Peyer's patch (tissue), 4 donors: ENCODE measurements around the gene SPATA31E1. TPM values are rescaled to one million over a fixed set of nuclear protein-coding genes. Genes with fewer than 3 reads are reported as not detected.

Experiments
- DNase-seq, 3 donors: peaks; one replicate each; pipeline ENCODE4 v3.0.0-alpha.2; 2017 to 2019
- H3K27ac ChIP-seq, 4 donors: fragments of 200-600 bp; sonication (generic); one replicate each; pipeline ENCODE4 v1.5.1; 2016 to 2019
- H3K27me3 ChIP-seq, 2 donors: fragments of 200-600 bp; sonication (generic); one replicate each; pipeline ENCODE4 v1.5.1; 2019
- H3K36me3 ChIP-seq, 3 donors: fragments of 200-600 bp; sonication (generic); one replicate each; pipeline ENCODE4 v1.5.1; 2016 to 2019
- H3K4me1 ChIP-seq, 4 donors: fragments of 200-600 bp; sonication (generic); one replicate each; pipeline ENCODE4 v1.5.1; 2016 to 2019
- H3K4me3 ChIP-seq, 4 donors: fragments of 200-600 bp; sonication (generic); 1 replicate in 3 of 4; 2 replicates in 1 of 4; pipeline ENCODE4 v1.5.1; 2016 to 2019; ENCODE audit warnings: mild to moderate bottlenecking in 1 of 4
- H3K9me3 ChIP-seq, 4 donors: fragments of 200-600 bp; sonication (generic); one replicate each; pipeline ENCODE4 v1.5.1; 2016 to 2019; ENCODE audit warnings: mild to moderate bottlenecking in 1 of 4
- POLR2A ChIP-seq, 2 donors: fragments of 450-650 bp; IDR thresholded peaks; one replicate each; pipeline ENCODE4 v1.5.1; 2017; ENCODE audit warnings: antibody characterized with exemption in 2 of 2, mild to moderate bottlenecking in 2 of 2, moderate library complexity in 2 of 2
- total RNA-seq, 4 donors: library from RNA; depleted of rRNA; stranded (reverse); fragments of >200 nt; gene quantifications; one replicate each; pipeline ENCODE4 v1.1.0, GENCODE V29; 2016
- TF ChIP-seq, protein P1 (sequence below), 6 experiments: fragments of 450-650 bp in 4 of 6; fragments of 200-600 bp in 2 of 6; sonication (generic) in 1 of 6; IDR thresholded peaks; one replicate each; pipeline ENCODE4 v1.5.1; 2017 to 2019; ENCODE audit warnings: antibody characterized with exemption in 6 of 6, mild to moderate bottlenecking in 3 of 6, moderate library complexity in 1 of 6

SPATA31E1 gene
- total RNA-seq, 4 donors from 2014 or later: not detected

DNA sequence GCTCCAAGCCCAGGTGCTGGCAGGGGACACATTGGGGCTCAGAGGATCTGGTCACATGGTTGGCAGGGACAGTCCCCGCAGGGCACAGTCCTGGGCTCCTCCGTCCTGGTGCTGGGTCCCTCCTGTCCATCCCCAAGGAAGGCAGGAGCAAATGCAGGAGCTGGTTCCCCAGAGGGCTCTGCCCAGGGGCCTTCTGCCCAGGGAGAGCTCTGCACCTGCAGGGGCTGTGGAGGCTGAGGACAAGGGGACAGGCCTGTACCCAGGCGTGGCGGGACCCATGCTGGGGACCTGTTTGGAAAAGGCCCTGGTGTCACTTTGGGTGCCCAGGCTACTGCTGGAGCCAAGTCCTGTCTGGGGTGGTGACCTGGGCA, 7.2 kb downstream of the SPATA31E1 start:
- Histone ChIP-seq H3K36me3 (no peaks in the 10 kb centered on the region), H3K4me1 (no peaks in the 10 kb centered on the region), H3K9me3 (no peaks in the 10 kb centered on the region), H3K27me3 (no peaks in the 10 kb centered on the region), H3K4me3 (no peak overlapping the region), H3K27ac (no peak overlapping the region)
- TF ChIP-seq POLR2A (IDR thresholded peaks at IDR 0.05): no peak
- TF ChIP-seq, protein P1, sequence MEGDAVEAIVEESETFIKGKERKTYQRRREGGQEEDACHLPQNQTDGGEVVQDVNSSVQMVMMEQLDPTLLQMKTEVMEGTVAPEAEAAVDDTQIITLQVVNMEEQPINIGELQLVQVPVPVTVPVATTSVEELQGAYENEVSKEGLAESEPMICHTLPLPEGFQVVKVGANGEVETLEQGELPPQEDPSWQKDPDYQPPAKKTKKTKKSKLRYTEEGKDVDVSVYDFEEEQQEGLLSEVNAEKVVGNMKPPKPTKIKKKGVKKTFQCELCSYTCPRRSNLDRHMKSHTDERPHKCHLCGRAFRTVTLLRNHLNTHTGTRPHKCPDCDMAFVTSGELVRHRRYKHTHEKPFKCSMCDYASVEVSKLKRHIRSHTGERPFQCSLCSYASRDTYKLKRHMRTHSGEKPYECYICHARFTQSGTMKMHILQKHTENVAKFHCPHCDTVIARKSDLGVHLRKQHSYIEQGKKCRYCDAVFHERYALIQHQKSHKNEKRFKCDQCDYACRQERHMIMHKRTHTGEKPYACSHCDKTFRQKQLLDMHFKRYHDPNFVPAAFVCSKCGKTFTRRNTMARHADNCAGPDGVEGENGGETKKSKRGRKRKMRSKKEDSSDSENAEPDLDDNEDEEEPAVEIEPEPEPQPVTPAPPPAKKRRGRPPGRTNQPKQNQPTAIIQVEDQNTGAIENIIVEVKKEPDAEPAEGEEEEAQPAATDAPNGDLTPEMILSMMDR (IDR thresholded peaks at IDR 0.05): no peak
- DNase-seq: no peak

DNA sequence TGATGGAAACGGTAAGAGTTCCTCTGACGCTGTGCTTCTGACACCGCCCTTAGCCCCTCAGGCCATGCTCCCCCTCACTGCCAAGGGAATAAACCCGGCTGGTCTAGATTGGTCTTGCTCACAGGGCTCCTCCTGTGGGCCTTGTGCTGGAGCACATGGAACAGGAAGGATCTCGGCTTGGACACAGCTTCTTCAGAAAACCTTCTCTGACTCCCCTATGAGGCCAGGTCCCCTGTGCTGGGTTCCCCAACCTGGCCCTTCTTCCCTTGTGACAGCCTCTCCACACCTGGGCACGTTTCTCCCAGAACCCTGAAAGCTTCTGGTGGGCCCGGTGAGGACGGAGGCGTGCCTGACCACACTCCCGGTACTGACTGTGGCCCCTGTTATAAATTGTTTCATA, 8.2 kb downstream of the SPATA31E1 start:
- H3K27ac ChIP-seq: no peak overlapping the region
- H3K4me3 ChIP-seq: no peak overlapping the region
- DNase-seq: peak in 1 of 3 donors; percentile 9
- no peaks in the 10 kb centered on the region for H3K36me3 ChIP-seq
- no peaks in the 10 kb centered on the region for H3K27me3 ChIP-seq
- H3K9me3 ChIP-seq: no peaks in the 10 kb centered on the region
- TF ChIP-seq, protein P1 (IDR thresholded peaks at IDR 0.05): no peak
- no peak for TF ChIP-seq POLR2A (IDR thresholded peaks at IDR 0.05)
- H3K4me1 ChIP-seq: no peaks in the 10 kb centered on the region

DNA sequence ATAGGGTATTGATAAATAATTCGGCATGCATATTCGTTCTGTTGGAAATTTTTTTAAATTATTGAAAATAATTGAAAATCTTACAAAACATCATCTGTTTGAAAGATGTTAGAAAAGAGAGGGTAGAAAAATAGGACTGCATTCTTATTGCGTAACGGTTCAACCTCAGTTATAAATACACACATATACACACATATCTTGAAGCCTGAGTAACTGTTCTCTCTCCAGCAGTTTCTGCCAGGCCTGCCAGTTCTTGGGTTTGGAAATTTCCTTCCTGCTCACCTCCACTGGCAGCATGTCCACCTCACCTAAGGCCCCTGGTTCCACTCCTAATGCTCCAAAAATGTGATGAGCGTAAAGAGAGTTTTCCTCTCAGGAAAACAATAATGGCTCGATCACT, 9.1 kb downstream of the SPATA31E1 start:
- DNase-seq: peak in 1 of 3 donors; percentile 7
- Histone ChIP-seq H3K27me3 (no peaks in the 10 kb centered on the region), H3K4me3 (no peak overlapping the region), H3K9me3 (no peaks in the 10 kb centered on the region), H3K27ac (no peak overlapping the region), H3K36me3 (no peaks in the 10 kb centered on the region), H3K4me1 (no peaks in the 10 kb centered on the region)
- TF ChIP-seq POLR2A (IDR thresholded peaks at IDR 0.05): no peak
- TF ChIP-seq, protein P1 (IDR thresholded peaks at IDR 0.05): no peak

DNA sequence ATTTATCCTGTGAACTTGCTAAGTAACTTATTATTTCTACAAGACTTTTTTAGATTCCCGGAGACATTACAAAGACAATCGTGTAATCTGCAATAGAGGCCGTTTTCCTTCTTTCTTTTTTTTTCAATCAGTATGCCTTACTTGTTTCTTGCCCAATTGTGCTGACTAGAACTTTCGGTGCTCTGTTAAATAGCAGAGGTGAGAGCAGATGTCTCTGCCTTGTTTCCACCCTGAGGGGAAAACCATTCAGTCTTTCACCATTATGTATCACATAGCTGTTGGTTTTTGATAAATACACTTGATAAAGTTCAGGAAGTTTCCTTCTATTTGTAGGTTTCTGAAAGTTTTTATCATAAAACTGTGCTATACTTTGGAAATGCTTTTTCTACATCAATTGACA, 10.3 kb downstream of the SPATA31E1 start:
- Histone ChIP-seq H3K9me3 (no peaks in the 10 kb centered on the region), H3K4me1 (no peaks in the 10 kb centered on the region), H3K4me3 (no peak overlapping the region), H3K27ac (no peak overlapping the region), H3K36me3 (no peaks in the 10 kb centered on the region), H3K27me3 (no peaks in the 10 kb centered on the region)
- no peak for DNase-seq
- no peak for TF ChIP-seq POLR2A (IDR thresholded peaks at IDR 0.05)
- TF ChIP-seq, protein P1 (IDR thresholded peaks at IDR 0.05): no peak

DNA sequence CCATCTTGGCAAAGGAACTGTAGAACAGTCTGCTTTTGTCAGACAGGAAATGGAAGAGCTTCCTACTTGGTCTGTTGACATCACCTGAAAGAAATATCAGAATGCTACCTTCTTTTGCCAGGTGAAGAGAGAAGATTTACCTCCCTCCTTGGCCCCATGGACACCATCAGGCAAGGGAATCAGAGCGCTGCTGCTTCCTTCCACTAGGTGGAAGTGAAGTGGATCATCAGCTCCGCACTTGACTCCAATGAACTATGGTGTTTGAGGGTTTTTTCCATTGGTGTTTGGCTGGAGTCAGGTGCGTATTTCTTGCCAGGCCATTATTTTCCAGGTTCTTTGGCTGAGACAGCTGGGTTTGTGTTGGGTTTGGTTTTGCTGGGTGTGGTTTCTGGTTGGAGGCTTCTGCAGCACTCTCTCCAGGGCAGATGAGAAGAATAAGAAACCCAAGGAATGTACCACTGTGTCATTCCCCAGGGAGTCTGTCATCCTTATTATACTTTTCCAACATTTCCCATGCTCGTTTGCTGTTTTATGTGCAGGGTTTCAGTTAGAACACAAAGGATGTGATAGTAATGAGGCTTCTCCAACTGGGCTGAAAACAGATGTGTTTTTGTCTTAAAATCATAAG, 12.4 kb downstream of the SPATA31E1 start:
- H3K9me3 ChIP-seq: no peaks in the 10 kb centered on the region
- no peak overlapping the region for H3K4me3 ChIP-seq
- no peaks in the 10 kb centered on the region for H3K4me1 ChIP-seq
- no peak for TF ChIP-seq POLR2A (IDR thresholded peaks at IDR 0.05)
- TF ChIP-seq, protein P1 (IDR thresholded peaks at IDR 0.05): no peak
- H3K36me3 ChIP-seq: no peaks in the 10 kb centered on the region
- DNase-seq: peak in 1 of 3 donors; percentile 5
- H3K27me3 ChIP-seq: no peaks in the 10 kb centered on the region
- no peak overlapping the region for H3K27ac ChIP-seq

DNA sequence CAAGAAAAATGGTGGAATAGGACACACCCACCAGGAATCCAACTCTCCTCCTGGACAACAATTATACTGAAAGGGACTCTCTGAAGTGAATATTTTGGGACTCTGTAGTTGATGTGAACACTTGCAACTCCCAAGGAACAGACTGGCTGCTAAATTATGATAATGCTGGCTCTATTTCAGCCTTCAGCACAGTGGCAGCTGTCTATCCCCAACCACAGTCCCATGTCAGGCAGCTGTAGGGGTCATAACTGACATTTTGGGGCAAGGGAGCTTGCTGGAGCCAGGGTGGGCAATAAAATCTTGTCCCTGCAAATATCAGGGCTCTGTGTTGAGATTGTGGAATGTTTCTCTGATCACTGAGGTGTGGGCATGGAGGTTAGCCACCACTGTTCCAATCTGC, 14.2 kb downstream of the SPATA31E1 start:
- Histone ChIP-seq H3K4me3 (no peak overlapping the region), H3K27me3 (no peaks in the 10 kb centered on the region), H3K4me1 (no peaks in the 10 kb centered on the region), H3K27ac (no peak overlapping the region), H3K36me3 (no peaks in the 10 kb centered on the region), H3K9me3 (no peaks in the 10 kb centered on the region)
- DNase-seq: no peak
- TF ChIP-seq, protein P1 (IDR thresholded peaks at IDR 0.05): no peak
- no peak for TF ChIP-seq POLR2A (IDR thresholded peaks at IDR 0.05)
